Stimulated activated CD8-positive, alpha-beta memory T cell treated with anti-CD3 and anti-CD28 coated beads, Interleukin-7, amount 100 ng/mL, for 48 hours (primary cell): Measurements from ENCODE around the gene MMADHC.

Experiments
- DNase-seq, 2 donors: peaks; one replicate each; pipeline ENCODE4 v3.0.0-alpha.2; 2020; ENCODE audit warnings: low read depth in 1 of 2; ENCODE audit errors: extremely low read depth in 1 of 2

Gene MMADHC

GRCh38 chr2:149559341-149560068, 28.1 kb downstream of the MMADHC start:
- DNase-seq = no peak

- no peak for DNase-seq
Observed at GRCh38 chr2:149556452-149556851, 31.1 kb downstream of the MMADHC start.

GRCh38 chr2:149552830-149553229, 34.7 kb downstream of the MMADHC start:
- DNase-seq = no peak

DNA sequence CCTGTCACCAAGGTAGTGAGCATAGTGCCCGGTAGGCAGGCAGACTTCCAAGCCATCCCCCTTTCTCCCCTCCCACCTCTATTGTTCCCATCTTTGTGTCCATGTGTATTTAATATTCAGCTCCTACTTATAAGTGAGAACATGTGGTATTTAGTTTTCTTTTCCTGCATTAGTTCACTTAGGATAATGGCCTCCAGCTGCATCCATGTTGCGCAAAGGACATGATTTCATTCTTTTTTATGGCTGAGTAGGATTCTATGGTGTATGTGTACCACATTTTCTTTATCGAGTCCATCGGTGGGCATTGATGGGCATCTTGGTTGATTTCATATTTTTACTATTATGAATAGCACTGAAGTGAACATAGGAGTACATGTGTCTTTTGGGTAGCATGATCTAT, 35.3 kb downstream of the MMADHC start:
- DNase-seq = no peak

GRCh38 chr2:149544692-149545091, 42.9 kb downstream of the MMADHC start:
- DNase-seq = no peak

DNA sequence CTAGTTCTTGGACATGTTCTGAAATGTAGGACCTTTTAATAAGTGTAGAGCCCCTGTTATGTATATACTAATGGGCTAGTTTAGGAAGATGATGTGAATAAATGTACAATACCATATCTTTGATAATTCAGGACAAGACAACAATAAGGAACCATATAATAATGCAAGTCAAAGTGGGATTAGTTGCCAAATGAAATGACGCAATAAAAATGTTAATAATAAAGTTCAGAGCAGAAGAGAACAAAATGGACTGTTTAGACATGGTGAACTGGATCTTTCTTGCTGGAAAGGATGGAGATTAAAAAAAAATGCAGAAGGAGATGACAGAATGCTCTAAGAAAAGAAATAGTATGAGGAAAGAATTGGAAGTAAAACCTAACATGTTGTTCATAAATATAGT, 43.7 kb downstream of the MMADHC start:
- DNase-seq = no peak

DNA sequence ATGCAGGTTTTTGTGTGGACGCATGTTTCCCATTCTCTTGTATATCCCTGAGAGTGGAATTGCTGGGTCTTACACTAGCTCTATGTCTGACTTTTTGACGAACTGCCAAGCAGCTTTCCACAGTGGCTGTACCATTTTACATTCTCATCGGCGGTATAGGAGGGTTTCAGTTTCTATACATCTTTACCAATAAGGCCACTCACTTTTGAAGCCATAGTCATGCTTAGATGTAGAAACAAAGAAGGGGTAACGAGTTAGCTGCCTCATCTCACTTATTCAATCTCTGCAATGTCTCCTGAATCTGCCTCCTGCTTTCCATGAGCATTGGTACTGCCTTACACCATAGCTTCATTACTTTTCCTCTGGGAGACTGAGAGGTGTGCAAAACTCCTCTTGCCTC, 47.4 kb downstream of the MMADHC start:
- DNase-seq = no peak

DNA sequence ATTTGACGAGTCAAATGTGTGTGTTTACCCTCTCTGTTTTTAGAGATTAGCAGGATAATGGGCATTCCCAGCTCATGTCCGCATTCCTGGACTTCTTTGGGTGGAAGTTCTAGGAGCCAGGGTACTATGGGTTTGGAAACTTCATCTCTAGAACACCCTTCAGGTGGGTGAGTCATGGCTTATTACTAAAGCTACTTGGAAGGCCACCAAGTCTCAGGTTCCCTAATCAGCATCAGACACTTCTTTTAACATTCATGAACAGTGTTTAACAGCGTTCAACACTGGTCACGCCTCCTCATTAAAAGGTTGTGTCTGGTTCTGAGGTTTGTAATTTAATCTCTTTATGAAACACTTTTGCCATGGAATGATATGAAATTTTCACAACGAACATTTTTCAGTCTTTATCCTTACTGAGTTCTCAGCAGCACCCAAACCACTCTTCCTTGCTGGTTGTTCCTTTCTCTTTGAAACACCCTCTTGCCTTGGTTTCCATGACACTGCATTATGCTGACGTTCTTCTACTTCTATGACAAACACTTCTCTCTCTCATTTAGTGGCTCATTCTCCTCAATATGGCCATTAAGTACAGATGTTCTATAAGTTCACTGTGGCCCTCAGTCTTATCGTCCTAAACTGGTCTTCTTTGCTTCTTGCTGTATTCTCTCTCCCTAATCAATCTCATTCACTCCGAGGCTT, 49.3 kb downstream of the MMADHC start:
- no peak for DNase-seq

DNA sequence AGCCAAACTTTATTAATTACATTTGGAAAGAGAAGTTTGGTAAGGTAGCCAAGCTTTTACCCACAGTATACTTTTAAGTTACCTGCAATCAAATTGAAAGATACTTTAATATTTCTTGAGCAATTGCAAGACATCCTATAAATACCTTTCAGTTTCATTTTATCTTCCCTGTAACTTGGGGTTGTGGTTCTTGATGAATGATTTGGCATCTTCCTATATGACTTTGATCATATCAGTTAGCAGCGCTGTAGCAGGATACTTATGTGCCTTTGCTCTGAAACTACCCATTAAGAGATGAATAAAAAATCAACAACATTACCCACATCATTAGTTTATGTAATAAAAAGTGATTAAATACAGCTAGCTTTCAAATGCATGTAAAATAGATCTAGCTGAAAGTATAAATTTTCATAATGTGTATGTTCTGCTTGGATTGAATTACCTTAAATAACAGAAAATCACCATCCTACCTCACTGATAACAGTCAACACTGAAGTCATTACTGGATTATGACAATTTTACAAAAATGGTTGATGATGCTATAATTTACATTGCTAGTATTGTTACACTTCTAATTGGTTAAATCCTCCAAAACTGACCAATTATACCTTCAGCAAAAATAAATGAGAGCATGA, 50.4 kb downstream of the MMADHC start:
- DNase-seq = no peak

- no peak for DNase-seq
Observed at GRCh38 chr2:149536649-149537048, 50.9 kb downstream of the MMADHC start.

DNA sequence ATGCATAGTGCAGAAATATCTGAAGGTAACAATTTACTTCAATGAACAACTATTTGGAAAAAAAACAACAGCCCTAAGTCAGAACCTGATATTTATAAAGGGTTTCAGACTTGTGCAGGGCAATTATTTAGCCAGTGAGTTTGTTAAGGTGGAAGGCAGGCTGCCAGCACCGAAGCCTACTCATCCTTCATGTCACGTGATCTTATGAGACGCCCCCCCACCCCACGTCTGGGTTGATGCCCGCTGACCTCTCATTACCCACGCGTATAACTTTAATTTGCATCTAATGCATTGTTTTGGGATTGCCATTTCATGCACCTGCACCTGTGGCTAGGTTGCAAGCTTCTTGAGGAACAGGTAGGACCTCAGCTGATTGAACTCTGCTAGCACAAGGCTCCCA, 52.9 kb downstream of the MMADHC start:
- DNase-seq = no peak

DNA sequence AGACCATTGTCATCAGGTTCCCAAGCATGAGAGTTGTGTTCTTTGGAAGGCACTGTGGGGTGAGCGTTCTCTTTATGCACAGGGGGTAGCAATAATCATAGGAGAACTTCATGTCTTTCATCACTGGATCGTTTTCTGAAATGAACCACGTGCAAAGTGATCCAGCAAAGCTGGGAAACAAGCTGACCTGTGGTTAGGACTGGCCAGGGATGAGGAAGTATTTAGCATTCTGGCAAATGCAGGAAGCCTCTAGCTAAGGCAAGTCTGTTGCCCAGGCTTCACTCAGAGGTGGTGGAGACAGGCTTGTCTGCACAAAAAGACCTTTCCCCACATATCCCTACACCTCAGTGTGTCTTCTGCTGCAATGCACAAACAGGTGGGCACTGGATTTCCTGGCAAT, 58.6 kb downstream of the MMADHC start:
- no peak for DNase-seq

- DNase-seq = no peak
Observed at GRCh38 chr2:149527998-149528755, 59.4 kb downstream of the MMADHC start.

- no peak for DNase-seq
Observed at GRCh38 chr2:149526689-149527088, 60.9 kb downstream of the MMADHC start.

- no peak for DNase-seq
Observed at GRCh38 chr2:149525323-149525722, 62.3 kb downstream of the MMADHC start.
